Testis (tissue), 3 donors: ENCODE data around the gene RTL1. TPM values are rescaled to one million over a fixed set of nuclear protein-coding genes. Genes with fewer than 3 reads are reported as not detected.

ENCODE experiments used
- DNase-seq: peaks from one replicate; pipeline ENCODE4 v3.0.0-alpha.2; 2019
- H3K27ac ChIP-seq, 2 donors: fragments of 200-600 bp; sonication (generic); one replicate each; pipeline ENCODE4 v1.5.1; 2019
- H3K27me3 ChIP-seq: fragments of 200-600 bp; sonication (generic); one replicate; pipeline ENCODE4 v1.5.1; 2019
- H3K36me3 ChIP-seq: fragments of 200-600 bp; sonication (generic); one replicate; pipeline ENCODE4 v1.5.1; 2017; ENCODE audit warnings: low read depth; ENCODE audit errors: missing control alignments
- H3K4me1 ChIP-seq: fragments of 200-600 bp; sonication (generic); one replicate; pipeline ENCODE4 v1.5.1; 2019
- H3K4me3 ChIP-seq, 2 donors: fragments of 200-600 bp; sonication (generic); one replicate each; pipeline ENCODE4 v1.5.1; 2017 to 2019
- H3K9me3 ChIP-seq: fragments of 200-600 bp; sonication (generic); one replicate; pipeline ENCODE4 v1.5.1; 2017
- CTCF ChIP-seq, 3 experiments: fragments of 450-650 bp in 2 of 3; fragments of 200-600 bp in 1 of 3; sonication (generic) in 1 of 3; IDR thresholded peaks; one replicate each; pipeline ENCODE4 v1.5.1; 2016 to 2019; ENCODE audit warnings: antibody characterized with exemption in 3 of 3, mild to moderate bottlenecking in 2 of 3, moderate library complexity in 1 of 3
- POLR2A ChIP-seq: fragments of 450-650 bp; IDR thresholded peaks from one replicate; pipeline ENCODE4 v1.6.1; 2017; ENCODE audit warnings: antibody characterized with exemption, mild to moderate bottlenecking, moderate library complexity
- WGBS, 2 donors: methylation state at CpG; one replicate each; pipeline ENCODE4 v1.1.5; 2018; 5-methylcytosine and 5-hydroxymethylcytosine counted together
- intact Hi-C: fragments of 100-400 bp; cut with DNase I; formaldehyde crosslinking; loops from one replicate; pipeline ENCODE4 v1.15.1; 2023; ENCODE audit warnings: low total_unique reads
- polyA plus RNA-seq: library from polyadenylated mRNA; stranded (reverse); fragments of 350-450 nt; fragmentation: Illumina TruSeq; extraction: RNeasy Lipid Tissue Mini Kit (QIAGEN cat#74804); gene quantifications from one replicate; pipeline ENCODE4 v1.2.3, GENCODE V29; 2014; ENCODE audit warnings: low read depth, low replicate concordance; ENCODE audit not compliant: insufficient read depth
- total RNA-seq, 2 donors: library from RNA; depleted of rRNA; stranded (reverse); fragments of >200 nt; gene quantifications; one replicate each; pipeline ENCODE4 v1.2.3, GENCODE V29; 2016

Gene RTL1
- total and polyA plus RNA-seq, 3 donors from 2014 or later, result 0.34 to 1.2 (median 0.94) TPM

DNA sequence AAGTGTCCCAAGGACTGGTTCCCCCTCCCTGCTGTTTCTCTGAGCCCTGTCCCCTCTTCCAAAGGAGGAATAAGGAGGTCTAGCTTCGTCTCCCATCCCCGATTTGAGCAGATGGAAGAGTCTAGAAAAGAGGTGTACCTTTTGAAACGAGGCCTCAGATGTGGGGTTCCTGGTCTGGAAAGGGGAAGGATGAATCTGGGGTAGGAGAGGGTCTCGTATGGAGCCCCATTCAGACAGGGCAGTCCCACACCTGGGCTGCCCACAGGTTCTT is 64.3 kb downstream of the RTL1 start:
- intact Hi-C loops, result no loop called here
- H3K27me3 ChIP-seq, result no peaks in the 10 kb centered on the region
- peaks cover 8% of the 10 kb centered on the region for H3K4me1 ChIP-seq
- no peak overlapping the region for H3K27ac ChIP-seq
- no peaks in the 10 kb centered on the region for H3K36me3 ChIP-seq
- no peak overlapping the region for H3K4me3 ChIP-seq
- DNase-seq, result no peak
- TF ChIP-seq POLR2A (no peak), CTCF (IDR thresholded peaks at IDR 0.05) (no peak)
- WGBS, 2 donors, result 67 to 73% methylated on average over 4 of the region's 4 CpGs
- no peaks in the 10 kb centered on the region for H3K9me3 ChIP-seq

GRCh38 chr14:100838493-100839314 is 64.8 kb downstream of the RTL1 start:
- WGBS, 2 donors, result 79 to 86% methylated on average over 14 of the region's 14 CpGs
- Histone ChIP-seq H3K9me3 (no peaks in the 10 kb centered on the region), H3K4me1 (peaks cover 8% of the 10 kb centered on the region), H3K36me3 (no peaks in the 10 kb centered on the region), H3K4me3 (no peak overlapping the region), H3K27ac (no peak overlapping the region), H3K27me3 (no peaks in the 10 kb centered on the region)
- intact Hi-C loops, result no loop called here
- no peak for TF ChIP-seq POLR2A
- TF ChIP-seq CTCF (IDR thresholded peaks at IDR 0.05), result no peak
- DNase-seq, result no peak

GRCh38 chr14:100837805-100838350 is 65.6 kb downstream of the RTL1 start:
- Histone ChIP-seq H3K4me3 (no peak overlapping the region), H3K27me3 (no peaks in the 10 kb centered on the region), H3K4me1 (peaks cover 4% of the 10 kb centered on the region), H3K36me3 (no peaks in the 10 kb centered on the region), H3K9me3 (no peaks in the 10 kb centered on the region), H3K27ac (no peak overlapping the region)
- no peak for DNase-seq
- TF ChIP-seq POLR2A (no peak), CTCF (IDR thresholded peaks at IDR 0.05) (no peak)
- WGBS, 2 donors, result 79 to 91% methylated on average over 8 of the region's 8 CpGs
- intact Hi-C loops, result no loop called here

DNA sequence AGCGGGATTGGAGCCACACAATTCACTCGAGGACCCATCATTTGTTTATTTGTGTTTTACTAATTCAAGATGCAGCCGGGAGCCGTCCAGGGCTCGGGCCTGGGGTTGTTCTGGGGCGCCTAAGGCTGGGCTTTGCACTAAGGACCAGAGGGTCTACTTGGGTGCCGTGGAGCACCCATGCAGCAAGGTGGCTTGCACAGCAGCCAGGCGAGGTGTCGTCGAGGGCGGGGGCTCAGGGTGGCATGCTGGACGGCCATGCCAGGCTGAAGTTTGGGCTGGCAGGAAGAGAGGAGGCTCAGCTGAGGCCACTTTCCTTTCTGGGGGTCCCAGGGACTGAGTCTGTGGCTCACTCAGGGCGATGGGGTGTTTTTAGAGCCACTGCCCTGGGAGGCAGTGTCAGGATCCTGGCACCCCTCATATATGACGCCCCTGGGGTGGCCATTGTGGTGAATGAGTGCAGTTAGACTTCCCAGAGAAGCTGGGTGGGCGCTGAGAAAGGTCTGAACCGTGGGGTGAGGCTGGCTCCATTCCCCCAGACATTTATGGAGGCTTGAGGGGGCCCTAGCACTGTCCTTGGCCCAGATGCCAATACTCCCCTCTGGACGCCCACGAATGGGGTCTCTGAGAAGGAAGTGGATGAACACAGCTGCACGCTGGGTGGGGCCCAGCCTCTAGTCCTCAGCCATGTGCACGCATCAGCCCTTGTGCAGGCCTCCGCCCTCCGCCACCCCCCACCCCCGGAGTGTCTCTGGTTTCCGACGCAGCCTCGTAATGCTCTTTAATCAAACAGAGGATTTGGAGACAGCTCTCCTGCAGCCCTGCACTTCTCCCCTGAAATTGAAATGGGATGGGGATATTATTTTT is 66.3 kb downstream of the RTL1 start:
- DNase-seq, result no peak
- Histone ChIP-seq H3K4me1 (peaks cover 4% of the 10 kb centered on the region), H3K27ac (no peak overlapping the region), H3K36me3 (no peaks in the 10 kb centered on the region), H3K9me3 (no peaks in the 10 kb centered on the region), H3K27me3 (no peaks in the 10 kb centered on the region), H3K4me3 (no peak overlapping the region)
- TF ChIP-seq CTCF (IDR thresholded peaks at IDR 0.05), result no peak
- TF ChIP-seq POLR2A, result no peak
- intact Hi-C loops, result no loop called here
- 84 to 87% methylated on average over 18 to 26 of the region's 26 CpGs for WGBS, 2 donors
